Articular chondrocyte of knee joint (primary cell): ENCODE measurements around the gene TRMT10B. TPM values are rescaled to one million over a fixed set of nuclear protein-coding genes. Genes with fewer than 3 reads are reported as not detected.

Experiments used
- total RNA-seq: library from RNA; depleted of rRNA; stranded (reverse); fragments of >200 nt; gene quantifications from 2 replicates; pipeline ENCODE4 v1.2.3, GENCODE V29; 2012

TRMT10B gene, protein sequence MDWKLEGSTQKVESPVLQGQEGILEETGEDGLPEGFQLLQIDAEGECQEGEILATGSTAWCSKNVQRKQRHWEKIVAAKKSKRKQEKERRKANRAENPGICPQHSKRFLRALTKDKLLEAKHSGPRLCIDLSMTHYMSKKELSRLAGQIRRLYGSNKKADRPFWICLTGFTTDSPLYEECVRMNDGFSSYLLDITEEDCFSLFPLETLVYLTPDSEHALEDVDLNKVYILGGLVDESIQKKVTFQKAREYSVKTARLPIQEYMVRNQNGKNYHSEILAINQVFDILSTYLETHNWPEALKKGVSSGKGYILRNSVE
- total RNA-seq, result 3.7 and 4.8 TPM in 2 replicates

DNA sequence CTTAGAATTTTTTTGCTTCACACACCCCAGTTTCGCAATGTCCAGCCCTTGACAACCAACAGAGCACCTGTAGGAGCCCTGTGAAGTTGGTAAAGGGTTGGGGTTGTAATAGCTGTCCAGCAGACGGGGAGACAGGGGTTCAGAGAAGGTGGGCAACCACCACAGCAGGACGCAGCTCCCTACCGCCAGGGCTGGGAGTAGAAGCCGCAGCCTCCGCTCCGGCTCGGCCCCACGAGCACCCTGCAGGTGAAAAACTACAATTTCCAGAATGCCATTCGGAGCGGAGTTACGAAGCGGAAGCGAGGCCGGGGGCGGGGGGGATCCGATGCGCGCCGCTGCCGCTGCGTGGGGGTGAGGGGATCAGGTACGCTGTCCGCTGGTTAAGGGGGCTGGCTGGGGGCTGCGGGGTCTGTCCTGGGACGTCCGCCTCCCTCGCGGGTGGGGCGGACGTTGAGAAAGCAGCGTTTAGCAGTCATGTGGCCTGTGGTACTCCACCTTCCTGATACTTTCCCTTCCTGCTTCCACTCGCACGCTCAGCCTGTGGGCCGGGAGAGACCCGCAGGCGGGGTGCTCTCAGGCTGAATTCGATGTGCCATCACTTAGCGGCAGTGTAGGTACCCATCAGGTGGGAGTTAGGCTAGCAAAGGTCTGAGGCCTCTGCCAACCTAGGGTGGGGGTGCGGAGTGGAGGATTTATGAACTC is at the start of gene TRMT10B:
Gene TRMT10B, plus strand, starts transcription at position 317 of the 702 bp plus-strand sequence. CDS start 8,127 bp downstream, outside the sequence.

DNA sequence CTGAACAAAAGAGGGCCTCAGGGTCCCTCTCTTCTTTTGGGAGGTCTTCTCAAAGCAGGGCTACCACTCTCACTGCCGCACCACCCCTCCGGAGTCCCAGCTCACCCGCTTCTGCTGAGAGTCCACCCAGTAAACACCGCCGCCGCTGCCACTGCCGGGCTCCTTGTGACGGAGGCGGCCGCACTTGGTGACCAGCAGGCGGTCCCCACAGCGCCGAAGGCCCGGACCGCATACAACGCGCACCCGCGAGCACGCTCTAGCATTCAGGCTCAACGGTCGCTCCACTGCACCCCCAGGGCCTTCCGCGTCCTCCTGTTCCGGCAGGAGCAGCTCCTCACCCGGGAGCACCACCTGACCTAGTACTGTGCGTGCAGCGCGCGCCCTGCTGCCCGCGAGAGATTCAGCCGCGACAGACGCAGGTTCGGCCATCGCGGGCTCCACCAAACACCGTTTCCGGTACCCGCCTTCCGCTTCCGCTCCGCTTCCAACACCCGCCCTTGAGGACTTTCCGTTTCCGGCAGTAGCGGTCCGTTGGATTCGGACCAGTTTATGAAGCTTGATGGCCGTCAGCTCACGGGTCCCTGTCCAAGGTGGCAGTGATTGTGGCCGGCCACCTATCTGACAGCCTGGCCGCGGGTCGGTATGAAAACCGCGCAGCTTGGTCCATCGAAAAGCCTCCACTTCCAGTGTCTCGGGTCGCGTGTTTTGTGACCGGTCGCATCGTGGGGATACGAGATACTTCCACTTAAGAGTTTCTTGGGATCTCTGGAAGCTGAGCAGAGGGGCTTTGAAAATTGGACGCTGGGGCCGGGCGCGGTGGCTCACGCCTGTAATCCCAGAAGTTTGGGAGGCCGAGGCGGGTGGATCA is 31.2 kb downstream of the TRMT10B start, which contains the start of gene EXOSC3:
Gene EXOSC3, minus strand, starts transcription at position 449 of the 868 bp plus-strand sequence. Its CDS starts 20 bp downstream, at position 429.

GRCh38 chr9:37800631-37801286 is 47.2 kb downstream of the TRMT10B start, which contains the start of gene DCAF10:
Gene DCAF10 (plus strand): TSS chr9:37800797. CDS start chr9:37800867, 70 bp downstream.

Other genes starting within 250 kb of the TRMT10B start
- 9.0 and 9.4 TPM in 2 replicates for gene FBXO10, start 177.4 kb upstream of the TRMT10B start, total RNA-seq
- gene TOMM5, start 161.2 kb upstream of the TRMT10B start, total RNA-seq, result 91.6 and 92.0 TPM in 2 replicates
- gene FRMPD1, start 102.9 kb upstream of the TRMT10B start, total RNA-seq, result under 0.01 TPM in 1 of 2 replicates, not detected in the other
- gene EXOSC3, start 31.3 kb downstream of the TRMT10B start, total RNA-seq, result 27.2 and 33.0 TPM in 2 replicates
- 31.9 and 32.5 TPM in 2 replicates for gene DCAF10, start 47.0 kb downstream of the TRMT10B start, total RNA-seq
- gene SLC25A51, start 150.3 kb downstream of the TRMT10B start, total RNA-seq, result 73.0 and 83.7 TPM in 2 replicates